ENCODE results near the gene HOXB3. TPM values are rescaled to one million over a fixed set of nuclear protein-coding genes. Genes with fewer than 3 reads are reported as not detected.
A peak's percentile ranks its signal among the peaks of the same experiment; 100 is the strongest.

Gene HOXB3
- total RNA-seq, 1 experiment from 2014 or later, result 8.8 TPM

- H3K4me1 ChIP-seq, result peaks cover 10% of the 10 kb centered on the region
- no peaks in the 10 kb centered on the region for H3K36me3 ChIP-seq
- no peak overlapping the region for H3K27ac ChIP-seq
- no peaks in the 10 kb centered on the region for H3K27me3 ChIP-seq
- DNase-seq, result no peak
- no peaks in the 10 kb centered on the region for H3K9me3 ChIP-seq (replicated peaks)
- no peak overlapping the region for H3K4me3 ChIP-seq
Observed at GRCh38 chr17:48528936-48529682, 60.9 kb downstream of the HOXB3 start.

- Histone ChIP-seq H3K4me3 (no peak overlapping the region), H3K9me3 (replicated peaks) (no peaks in the 10 kb centered on the region), H3K4me1 (peaks cover 10% of the 10 kb centered on the region), H3K27ac (no peak overlapping the region), H3K27me3 (no peaks in the 10 kb centered on the region), H3K36me3 (no peaks in the 10 kb centered on the region)
- DNase-seq, result peak; percentile 65 to 82
Observed at GRCh38 chr17:48528153-48528935, 61.7 kb downstream of the HOXB3 start.

DNA sequence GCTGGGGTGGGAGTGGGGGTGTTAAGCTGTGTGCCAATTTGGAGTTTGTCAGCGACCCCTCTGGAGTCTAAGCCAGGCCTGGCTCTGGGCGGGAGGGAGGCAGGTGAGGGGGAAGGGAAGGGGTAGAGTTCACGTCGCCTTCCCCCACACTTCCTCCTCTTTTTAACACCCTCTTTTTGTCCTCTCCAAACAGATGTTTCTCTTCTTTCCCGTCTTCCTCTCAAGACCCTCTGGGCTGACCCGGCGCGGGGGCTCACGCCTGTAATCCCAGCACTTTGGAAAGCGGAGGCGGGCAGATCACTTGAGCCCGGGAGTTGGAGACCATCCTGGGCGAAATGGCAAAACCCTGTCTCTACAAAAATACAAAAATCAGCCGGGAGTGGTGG is 62.5 kb downstream of the HOXB3 start:
- Histone ChIP-seq H3K4me3 (peak overlapping the region; percentile 31), H3K36me3 (no peaks in the 10 kb centered on the region), H3K9me3 (replicated peaks) (no peaks in the 10 kb centered on the region), H3K4me1 (peaks cover 10% of the 10 kb centered on the region), H3K27me3 (no peaks in the 10 kb centered on the region), H3K27ac (no peak overlapping the region)
- DNase-seq, result no peak

- no peaks in the 10 kb centered on the region for H3K27me3 ChIP-seq
- H3K4me1 ChIP-seq, result peaks cover 14% of the 10 kb centered on the region
Observed at GRCh38 chr17:48526608-48527546, 63.2 kb downstream of the HOXB3 start.

GRCh38 chr17:48523010-48523409 is 67.0 kb downstream of the HOXB3 start:
- Histone ChIP-seq H3K27ac (no peak overlapping the region), H3K36me3 (no peaks in the 10 kb centered on the region), H3K27me3 (no peaks in the 10 kb centered on the region), H3K4me1 (peaks cover 8% of the 10 kb centered on the region), H3K4me3 (no peak overlapping the region), H3K9me3 (replicated peaks) (no peaks in the 10 kb centered on the region)
- no peak for DNase-seq

More at GRCh38 chr17:48526608-48527546, 63.2 kb downstream of the HOXB3 start:
- no peak overlapping the region for H3K27ac ChIP-seq
- H3K36me3 ChIP-seq, result no peaks in the 10 kb centered on the region
- H3K9me3 ChIP-seq (replicated peaks), result no peaks in the 10 kb centered on the region
- peak overlapping the region; percentile 31 for H3K4me3 ChIP-seq
- DNase-seq, result no peak

DNA sequence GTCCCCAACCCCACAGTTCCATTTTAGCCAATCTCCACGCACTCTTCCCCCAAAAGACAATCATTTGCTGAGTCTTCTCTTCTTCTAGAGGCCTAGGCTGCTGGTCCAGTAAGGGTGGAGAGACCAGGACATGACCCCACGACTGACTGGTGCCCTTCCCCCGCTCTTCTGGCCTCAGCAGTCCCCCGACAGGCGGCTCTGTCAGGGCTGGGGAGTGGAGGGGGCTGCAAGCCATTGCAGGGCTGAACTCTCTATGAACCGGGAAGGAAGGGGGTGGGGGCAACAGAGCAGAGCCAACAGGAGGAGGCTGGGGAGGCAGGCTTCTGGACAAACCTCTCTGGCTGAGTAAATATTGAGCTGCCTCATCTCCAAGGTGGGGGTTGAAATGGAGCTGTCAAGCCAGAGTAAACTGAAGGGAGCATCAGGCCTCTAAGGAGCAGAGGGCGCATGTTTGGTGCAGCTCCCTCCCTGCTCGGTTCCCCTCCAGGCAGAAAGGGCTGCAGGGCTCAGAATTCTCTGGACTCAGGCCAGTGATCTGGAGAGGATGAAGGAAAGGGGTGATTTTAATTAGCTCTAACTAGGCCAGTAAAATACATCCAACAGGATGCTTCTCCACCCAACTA is 67.9 kb downstream of the HOXB3 start:
- no peaks in the 10 kb centered on the region for H3K9me3 ChIP-seq (replicated peaks)
- DNase-seq, result peak in 1 of 2 experiments; percentile 26
- no peaks in the 10 kb centered on the region for H3K36me3 ChIP-seq
- H3K4me3 ChIP-seq, result no peak overlapping the region
- no peak overlapping the region for H3K27ac ChIP-seq
- peaks cover 4% of the 10 kb centered on the region; the same call in 1 of the 2 replicates for H3K4me1 ChIP-seq
- H3K27me3 ChIP-seq, result 0 out of 2 replicates have a peak, but pooled peaks cover 4% of the 10 kb centered on the region

GRCh38 chr17:48520631-48521079 is 69.4 kb downstream of the HOXB3 start:
- Histone ChIP-seq H3K36me3 (no peaks in the 10 kb centered on the region), H3K4me1 (peaks cover 4% of the 10 kb centered on the region; the same call in 1 of the 2 replicates), H3K9me3 (replicated peaks) (no peaks in the 10 kb centered on the region), H3K4me3 (no peak overlapping the region), H3K27me3 (0 out of 2 replicates have a peak, but pooled peaks cover 4% of the 10 kb centered on the region), H3K27ac (no peak overlapping the region)
- DNase-seq, result no peak

GRCh38 chr17:48519427-48519826 is 70.6 kb downstream of the HOXB3 start:
- Histone ChIP-seq H3K36me3 (no peaks in the 10 kb centered on the region), H3K27ac (no peak overlapping the region), H3K27me3 (peaks cover 7% of the 10 kb centered on the region; the same call in 1 of the 2 replicates), H3K9me3 (replicated peaks) (no peaks in the 10 kb centered on the region), H3K4me1 (peaks cover 4% of the 10 kb centered on the region; the same call in 1 of the 2 replicates), H3K4me3 (no peak overlapping the region)
- no peak for DNase-seq

DNA sequence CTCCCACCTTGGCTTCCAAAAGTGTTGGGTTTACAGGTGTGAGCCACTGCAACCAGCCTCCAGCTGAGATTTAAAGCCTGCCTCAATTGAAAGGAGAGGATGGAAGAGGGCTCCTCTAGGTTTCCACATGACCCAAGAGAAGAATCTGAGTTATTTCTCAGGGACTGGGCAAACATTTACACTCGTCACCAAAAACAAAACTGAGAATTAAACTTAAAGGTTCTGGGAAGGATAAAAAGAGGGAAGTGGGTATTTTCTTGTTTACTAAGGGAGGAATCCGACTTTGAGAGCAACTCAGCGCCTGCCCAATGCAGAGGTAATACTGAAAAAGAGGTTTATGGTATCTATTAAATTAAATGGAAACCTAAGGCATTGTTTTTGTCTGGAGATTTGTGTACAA is 72.6 kb downstream of the HOXB3 start:
- Histone ChIP-seq H3K27me3 (peaks cover 13% of the 10 kb centered on the region; the same call in 1 of the 2 replicates), H3K36me3 (no peaks in the 10 kb centered on the region), H3K27ac (no peak overlapping the region), H3K4me3 (no peak overlapping the region), H3K4me1 (peaks cover 4% of the 10 kb centered on the region; the same call in 1 of the 2 replicates), H3K9me3 (replicated peaks) (no peaks in the 10 kb centered on the region)
- DNase-seq, result no peak

GRCh38 chr17:48515925-48516900 is 73.8 kb downstream of the HOXB3 start:
- Histone ChIP-seq H3K36me3 (no peaks in the 10 kb centered on the region), H3K4me3 (no peak overlapping the region), H3K27me3 (peaks cover 13% of the 10 kb centered on the region; the same call in 1 of the 2 replicates), H3K27ac (no peak overlapping the region), H3K9me3 (replicated peaks) (no peaks in the 10 kb centered on the region), H3K4me1 (no peaks in the 10 kb centered on the region)
- DNase-seq, result no peak

- no peak overlapping the region for H3K4me3 ChIP-seq
- no peak overlapping the region for H3K27ac ChIP-seq
- no peak for DNase-seq
Observed at GRCh38 chr17:48514477-48514876, 75.6 kb downstream of the HOXB3 start.

DNA sequence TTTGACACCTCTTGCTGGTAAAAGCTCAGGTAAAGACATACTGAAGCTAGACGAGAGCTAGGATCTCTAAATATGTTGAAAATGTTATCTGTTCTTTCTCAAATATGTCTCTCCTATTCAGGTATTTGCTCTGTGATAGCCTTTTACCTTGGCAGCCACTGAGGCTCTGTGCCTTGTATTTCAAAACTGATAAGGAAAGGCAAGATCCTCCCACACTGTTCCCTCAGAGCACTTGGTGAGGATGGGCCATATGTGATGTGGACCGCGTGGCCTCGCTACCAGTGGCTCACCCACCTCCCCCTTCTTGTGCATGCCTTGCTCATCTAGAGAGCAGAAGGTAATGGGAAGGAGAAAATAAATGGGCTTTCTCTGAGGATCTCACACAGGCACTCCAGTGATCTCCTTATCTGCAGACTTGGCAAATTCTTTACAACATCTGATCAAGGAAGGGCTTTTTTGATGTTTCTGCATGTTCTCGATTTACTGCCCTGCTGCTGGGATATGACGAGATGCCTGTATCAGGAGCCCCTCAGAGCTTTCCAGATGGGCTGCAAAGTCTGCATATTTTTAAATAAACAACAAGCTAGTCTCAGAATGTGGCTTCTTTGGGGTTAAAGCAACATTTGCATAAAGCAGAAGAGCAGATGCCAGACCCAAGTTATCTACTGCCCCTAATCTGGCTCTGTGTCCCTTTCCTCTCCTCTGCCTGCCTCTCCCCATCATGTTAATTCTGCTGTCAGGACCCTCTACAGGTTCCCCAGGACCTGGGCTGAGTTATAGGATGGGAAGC is 76.2 kb downstream of the HOXB3 start:
- peaks cover 4% of the 10 kb centered on the region for H3K9me3 ChIP-seq (replicated peaks)
- no peak overlapping the region for H3K27ac ChIP-seq
- DNase-seq, result no peak
- no peaks in the 10 kb centered on the region for H3K4me1 ChIP-seq
- peaks cover 13% of the 10 kb centered on the region; the same call in 1 of the 2 replicates for H3K27me3 ChIP-seq
- H3K36me3 ChIP-seq, result no peaks in the 10 kb centered on the region
- H3K4me3 ChIP-seq, result no peak overlapping the region

More at GRCh38 chr17:48514477-48514876, 75.6 kb downstream of the HOXB3 start:
- H3K9me3 ChIP-seq (replicated peaks), result peaks cover 4% of the 10 kb centered on the region
- H3K27me3 ChIP-seq, result peaks cover 13% of the 10 kb centered on the region; the same call in 1 of the 2 replicates
- no peaks in the 10 kb centered on the region for H3K4me1 ChIP-seq
- H3K36me3 ChIP-seq, result no peaks in the 10 kb centered on the region
